ENCODE results near the gene PRKCE. TPM values are rescaled to one million over a fixed set of nuclear protein-coding genes. Genes with fewer than 3 reads are reported as not detected.

Gene PRKCE
- total and polyA plus RNA-seq, 2 of the 8 experiments (the other 6 are each of a cell fraction or from before 2014, with no cell fraction given), result 0.54 to 2.1 TPM

- H3K4me1 ChIP-seq (replicated peaks in 1 of 4; ENCODE audit: control insufficient read depth in 3 of 4, insufficient read depth in 4 of 4, low read length in 3 of 4), result no peaks in the 10 kb centered on the region
- FAIRE-seq (no peak), DNase-seq (ENCODE audit: low read depth in 1 of 2, low spot score in 2 of 2) (no peak)
- no peaks in the 10 kb centered on the region for H3K79me2 ChIP-seq (ENCODE audit: control insufficient read depth in 1 of 2, insufficient read depth in 2 of 2, low read length in 2 of 2)
- H3K9me3 ChIP-seq (ENCODE audit: insufficient read depth in 2 of 2, low read depth in 1 of 2, low read length in 1 of 2), result no peaks in the 10 kb centered on the region
- no peak overlapping the region for H2BK120ac ChIP-seq (replicated peaks; ENCODE audit: low read depth, low read length)
- no peak overlapping the region for H3K4me3 ChIP-seq (ENCODE audit: extremely low read depth in 1 of 4, insufficient read depth in 2 of 4, low read depth in 3 of 4, low read length in 4 of 4)
- no peaks in the 10 kb centered on the region for H3K27me3 ChIP-seq (replicated peaks in 1 of 4; ENCODE audit: control insufficient read depth in 3 of 4, extremely low read depth in 1 of 4, insufficient read depth in 3 of 4, low read length in 3 of 4)
- no peak overlapping the region for H3K14ac ChIP-seq (ENCODE audit: insufficient read length)
- H3K4me2 ChIP-seq (ENCODE audit: insufficient read depth in 1 of 2, low read depth in 2 of 2, low read length in 2 of 2), result no peak overlapping the region
- no peak overlapping the region for H3K18ac ChIP-seq (ENCODE audit: extremely low read depth, low read length)
- H3K27ac ChIP-seq (ENCODE audit: low read depth, low read length), result no peak overlapping the region
- no peak overlapping the region for H2BK15ac ChIP-seq (ENCODE audit: low read length)
- H2BK20ac ChIP-seq (ENCODE audit: low read length), result no peak overlapping the region
- no peaks in the 10 kb centered on the region for H4K20me1 ChIP-seq (replicated peaks in 1 of 2; ENCODE audit: control insufficient read depth in 1 of 2, insufficient read depth in 2 of 2, low read length in 2 of 2)
- TF ChIP-seq SP2 (IDR thresholded peaks at IDR 0.05; ENCODE audit: low read length) (no peak), BCL11A (IDR thresholded peaks at IDR 0.05; ENCODE audit: low read depth in 2 of 2, low read length in 2 of 2) (no peak), ATF3 (IDR thresholded peaks at IDR 0.05; ENCODE audit: insufficient read depth, low read depth, low read length) (no peak), GABPA (IDR thresholded peaks at IDR 0.05; ENCODE audit: borderline replicate concordance, insufficient read depth, low read length) (no peak), RFX5 (IDR thresholded peaks at IDR 0.05; ENCODE audit: borderline replicate concordance, low read depth, low read length) (no peak), EGR1 (IDR thresholded peaks at IDR 0.05; ENCODE audit: borderline replicate concordance, low read depth, low read length) (no peak), SUZ12 (IDR thresholded peaks at IDR 0.05; ENCODE audit: low read length) (no peak), BACH1 (IDR thresholded peaks at IDR 0.05; ENCODE audit: low read length) (no peak)
- no peak overlapping the region for H3K9ac ChIP-seq (replicated peaks in 1 of 4; ENCODE audit: extremely low read depth in 1 of 4, low read depth in 3 of 4, low read length in 3 of 4)
- H4K5ac ChIP-seq (ENCODE audit: insufficient read length, low read depth, low read length), result no peak overlapping the region
- no peaks in the 10 kb centered on the region for H3K36me3 ChIP-seq (ENCODE audit: control insufficient read depth in 2 of 4, insufficient read depth in 4 of 4, low read length in 3 of 4)
- no peak overlapping the region for H2BK12ac ChIP-seq (ENCODE audit: low read depth, low read length)
- no peak overlapping the region for H4K8ac ChIP-seq (ENCODE audit: extremely low read depth, insufficient read depth, low read length)
- H3K23ac ChIP-seq (ENCODE audit: insufficient read length), result no peak overlapping the region
- no peak overlapping the region for H4K91ac ChIP-seq (replicated peaks; ENCODE audit: insufficient read length, low read length)
- H2BK5ac ChIP-seq (ENCODE audit: low read depth, low read length), result no peak overlapping the region
- H3K79me1 ChIP-seq (ENCODE audit: low read depth, low read length), result no peaks in the 10 kb centered on the region
- no peak overlapping the region for H2AFZ ChIP-seq (ENCODE audit: low read length)
- no peak overlapping the region for H3K56ac ChIP-seq (replicated peaks; ENCODE audit: insufficient read length, low read depth, low read length)
- 89% methylated on average over 1 of the region's 1 CpG; no CpG with 5 or more reads in 1 of the 2 experiments for WGBS, 2 experiments (ENCODE audit: extremely low coverage in 1 of 2, insufficient coverage in 1 of 2, insufficient read length in 1 of 2, insufficient replicate concordance in 2 of 2, low coverage in 1 of 2, low lambda C conversion rate in 2 of 2, missing lambda C conversion rate in 1 of 2)
- no peak overlapping the region for H2AK5ac ChIP-seq (ENCODE audit: low read depth, low read length)
- H3K23me2 ChIP-seq (ENCODE audit: low read depth, low read length), result peaks cover 2% of the 10 kb centered on the region; the same call in 1 of the 2 replicates
- ChIA-PET POLR2A (ENCODE audit: partially characterized antibody) (no interaction called here), CTCF (ENCODE audit: partially characterized antibody) (interaction anchor here (1.6 kb wide), 1 partner anchor 284 kb away, joined by 7 read pairs; no protein-coding TSS in a partner anchor)
- H3K4ac ChIP-seq (replicated peaks; ENCODE audit: insufficient read length, low read depth, low read length), result no peak overlapping the region
Measured at GRCh38 chr2:45930396-45930792, 278.9 kb downstream of the PRKCE start.
